ENCODE results near the gene ZNF277.

DNA sequence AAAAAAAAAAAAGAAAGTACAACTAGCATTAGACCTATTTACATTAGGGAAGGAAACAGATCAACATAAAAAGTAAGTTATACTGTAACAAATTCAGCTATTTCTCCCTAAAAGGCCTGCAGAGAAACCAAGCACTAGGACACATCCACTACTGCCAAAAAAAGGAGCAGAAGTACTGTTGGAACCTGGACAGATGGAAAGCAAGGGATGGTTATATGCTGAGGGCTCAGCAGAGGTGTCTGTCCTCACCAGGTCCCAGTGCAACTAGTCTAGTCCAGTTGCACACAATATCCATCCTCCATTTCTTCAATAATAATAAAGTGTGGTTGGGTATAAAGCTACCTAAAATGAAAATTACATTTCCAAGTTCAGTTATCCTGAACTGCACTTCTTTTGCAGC is 140.6 kb downstream of the ZNF277 start:
- TF ChIP-seq, protein P1, sequence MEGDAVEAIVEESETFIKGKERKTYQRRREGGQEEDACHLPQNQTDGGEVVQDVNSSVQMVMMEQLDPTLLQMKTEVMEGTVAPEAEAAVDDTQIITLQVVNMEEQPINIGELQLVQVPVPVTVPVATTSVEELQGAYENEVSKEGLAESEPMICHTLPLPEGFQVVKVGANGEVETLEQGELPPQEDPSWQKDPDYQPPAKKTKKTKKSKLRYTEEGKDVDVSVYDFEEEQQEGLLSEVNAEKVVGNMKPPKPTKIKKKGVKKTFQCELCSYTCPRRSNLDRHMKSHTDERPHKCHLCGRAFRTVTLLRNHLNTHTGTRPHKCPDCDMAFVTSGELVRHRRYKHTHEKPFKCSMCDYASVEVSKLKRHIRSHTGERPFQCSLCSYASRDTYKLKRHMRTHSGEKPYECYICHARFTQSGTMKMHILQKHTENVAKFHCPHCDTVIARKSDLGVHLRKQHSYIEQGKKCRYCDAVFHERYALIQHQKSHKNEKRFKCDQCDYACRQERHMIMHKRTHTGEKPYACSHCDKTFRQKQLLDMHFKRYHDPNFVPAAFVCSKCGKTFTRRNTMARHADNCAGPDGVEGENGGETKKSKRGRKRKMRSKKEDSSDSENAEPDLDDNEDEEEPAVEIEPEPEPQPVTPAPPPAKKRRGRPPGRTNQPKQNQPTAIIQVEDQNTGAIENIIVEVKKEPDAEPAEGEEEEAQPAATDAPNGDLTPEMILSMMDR (IDR thresholded peaks at IDR 0.05 in 2 of 3, conservative IDR thresholded peaks at IDR 0.05 in 1 of 3; ENCODE audit: control insufficient read depth in 2 of 3, extremely low read depth in 1 of 3, insufficient read depth in 1 of 3, low read depth in 3 of 3, low read length in 3 of 3): no peak
- TF ChIP-seq, protein P2, sequence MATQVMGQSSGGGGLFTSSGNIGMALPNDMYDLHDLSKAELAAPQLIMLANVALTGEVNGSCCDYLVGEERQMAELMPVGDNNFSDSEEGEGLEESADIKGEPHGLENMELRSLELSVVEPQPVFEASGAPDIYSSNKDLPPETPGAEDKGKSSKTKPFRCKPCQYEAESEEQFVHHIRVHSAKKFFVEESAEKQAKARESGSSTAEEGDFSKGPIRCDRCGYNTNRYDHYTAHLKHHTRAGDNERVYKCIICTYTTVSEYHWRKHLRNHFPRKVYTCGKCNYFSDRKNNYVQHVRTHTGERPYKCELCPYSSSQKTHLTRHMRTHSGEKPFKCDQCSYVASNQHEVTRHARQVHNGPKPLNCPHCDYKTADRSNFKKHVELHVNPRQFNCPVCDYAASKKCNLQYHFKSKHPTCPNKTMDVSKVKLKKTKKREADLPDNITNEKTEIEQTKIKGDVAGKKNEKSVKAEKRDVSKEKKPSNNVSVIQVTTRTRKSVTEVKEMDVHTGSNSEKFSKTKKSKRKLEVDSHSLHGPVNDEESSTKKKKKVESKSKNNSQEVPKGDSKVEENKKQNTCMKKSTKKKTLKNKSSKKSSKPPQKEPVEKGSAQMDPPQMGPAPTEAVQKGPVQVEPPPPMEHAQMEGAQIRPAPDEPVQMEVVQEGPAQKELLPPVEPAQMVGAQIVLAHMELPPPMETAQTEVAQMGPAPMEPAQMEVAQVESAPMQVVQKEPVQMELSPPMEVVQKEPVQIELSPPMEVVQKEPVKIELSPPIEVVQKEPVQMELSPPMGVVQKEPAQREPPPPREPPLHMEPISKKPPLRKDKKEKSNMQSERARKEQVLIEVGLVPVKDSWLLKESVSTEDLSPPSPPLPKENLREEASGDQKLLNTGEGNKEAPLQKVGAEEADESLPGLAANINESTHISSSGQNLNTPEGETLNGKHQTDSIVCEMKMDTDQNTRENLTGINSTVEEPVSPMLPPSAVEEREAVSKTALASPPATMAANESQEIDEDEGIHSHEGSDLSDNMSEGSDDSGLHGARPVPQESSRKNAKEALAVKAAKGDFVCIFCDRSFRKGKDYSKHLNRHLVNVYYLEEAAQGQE (IDR thresholded peaks at IDR 0.05; ENCODE audit: low read depth, low read length): no peak
- TF ChIP-seq POLR2AphosphoS2 (IDR thresholded peaks at IDR 0.05; ENCODE audit: low read depth, low read length): no peak
- TF ChIP-seq JUND (IDR thresholded peaks at IDR 0.05; ENCODE audit: low read depth, low read length): no peak
- TF ChIP-seq, protein P3, sequence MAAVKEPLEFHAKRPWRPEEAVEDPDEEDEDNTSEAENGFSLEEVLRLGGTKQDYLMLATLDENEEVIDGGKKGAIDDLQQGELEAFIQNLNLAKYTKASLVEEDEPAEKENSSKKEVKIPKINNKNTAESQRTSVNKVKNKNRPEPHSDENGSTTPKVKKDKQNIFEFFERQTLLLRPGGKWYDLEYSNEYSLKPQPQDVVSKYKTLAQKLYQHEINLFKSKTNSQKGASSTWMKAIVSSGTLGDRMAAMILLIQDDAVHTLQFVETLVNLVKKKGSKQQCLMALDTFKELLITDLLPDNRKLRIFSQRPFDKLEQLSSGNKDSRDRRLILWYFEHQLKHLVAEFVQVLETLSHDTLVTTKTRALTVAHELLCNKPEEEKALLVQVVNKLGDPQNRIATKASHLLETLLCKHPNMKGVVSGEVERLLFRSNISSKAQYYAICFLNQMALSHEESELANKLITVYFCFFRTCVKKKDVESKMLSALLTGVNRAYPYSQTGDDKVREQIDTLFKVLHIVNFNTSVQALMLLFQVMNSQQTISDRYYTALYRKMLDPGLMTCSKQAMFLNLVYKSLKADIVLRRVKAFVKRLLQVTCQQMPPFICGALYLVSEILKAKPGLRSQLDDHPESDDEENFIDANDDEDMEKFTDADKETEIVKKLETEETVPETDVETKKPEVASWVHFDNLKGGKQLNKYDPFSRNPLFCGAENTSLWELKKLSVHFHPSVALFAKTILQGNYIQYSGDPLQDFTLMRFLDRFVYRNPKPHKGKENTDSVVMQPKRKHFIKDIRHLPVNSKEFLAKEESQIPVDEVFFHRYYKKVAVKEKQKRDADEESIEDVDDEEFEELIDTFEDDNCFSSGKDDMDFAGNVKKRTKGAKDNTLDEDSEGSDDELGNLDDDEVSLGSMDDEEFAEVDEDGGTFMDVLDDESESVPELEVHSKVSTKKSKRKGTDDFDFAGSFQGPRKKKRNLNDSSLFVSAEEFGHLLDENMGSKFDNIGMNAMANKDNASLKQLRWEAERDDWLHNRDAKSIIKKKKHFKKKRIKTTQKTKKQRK (IDR thresholded peaks at IDR 0.05; ENCODE audit: low read depth, low read length): no peak
- no peak for TF ChIP-seq POLR2A (IDR thresholded peaks at IDR 0.05; ENCODE audit: low read depth, low read length)
- TF ChIP-seq BRCA1 (IDR thresholded peaks at IDR 0.05; ENCODE audit: low read depth, low read length): no peak
